GM23338 (cell line): ENCODE measurements around the gene ABHD10. TPM values are rescaled to one million over a fixed set of nuclear protein-coding genes. Genes with fewer than 3 reads are reported as not detected.

Experiments
- ATAC-seq: fragments of 200-7000 bp; cut with Tn5 transposase; 3 replicates; pipeline ENCODE4 v1.9.1; 2020
- DNase-seq: peaks from one replicate; pipeline ENCODE4 v3.0.0-alpha.2; 2015; ENCODE audit warnings: low spot score
- H2AFZ ChIP-seq: fragments of 200-600 bp; sonication (generic); 2 replicates; pipeline ENCODE4 v1.8.0; 2016; ENCODE audit warnings: antibody characterized with exemption, mild to moderate bottlenecking, moderate library complexity
- H3F3A ChIP-seq: fragments of 200-600 bp; sonication (generic); replicated peaks from 2 replicates; pipeline ENCODE4 v1.8.0; 2017; ENCODE audit warnings: antibody characterized with exemption, mixed run types, low read depth
- H3K27ac ChIP-seq: fragments of 200-600 bp; sonication (generic); 2 replicates; pipeline ENCODE4 v1.6.1; 2016; ENCODE audit warnings: low read depth
- H3K27me3 ChIP-seq: fragments of 200-600 bp; sonication (generic); 2 replicates; pipeline ENCODE4 v1.8.0; 2016; ENCODE audit warnings: mild to moderate bottlenecking, mixed run types, moderate library complexity; ENCODE audit not compliant: insufficient read depth
- H3K36me3 ChIP-seq: fragments of 200-600 bp; sonication (generic); 2 replicates; pipeline ENCODE4 v1.8.0; 2016; ENCODE audit warnings: mild to moderate bottlenecking; ENCODE audit not compliant: insufficient read depth
- H3K4me1 ChIP-seq: fragments of 200-600 bp; sonication (generic); 2 replicates; pipeline ENCODE4 v1.8.0; 2016; ENCODE audit warnings: mild to moderate bottlenecking, moderate library complexity; ENCODE audit not compliant: insufficient read depth
- H3K4me2 ChIP-seq: fragments of 200-600 bp; sonication (generic); 2 replicates; pipeline ENCODE4 v1.7.1; 2017; ENCODE audit warnings: mixed run types
- H3K4me3 ChIP-seq: fragments of 200-600 bp; sonication (generic); 2 replicates; pipeline ENCODE4 v1.6.1; 2016; ENCODE audit warnings: mixed run types
- H3K79me2 ChIP-seq: fragments of 200-600 bp; sonication (generic); replicated peaks from 2 replicates; pipeline ENCODE4 v1.8.0; 2017; ENCODE audit warnings: mild to moderate bottlenecking; ENCODE audit not compliant: insufficient read depth
- H3K9me2 ChIP-seq: fragments of 200-600 bp; sonication (generic); 2 replicates; pipeline ENCODE4 v1.8.0; 2017; ENCODE audit not compliant: insufficient read depth
- H4K20me1 ChIP-seq: fragments of 200-600 bp; sonication (generic); replicated peaks from 2 replicates; pipeline ENCODE4 v1.8.0; 2017; ENCODE audit warnings: mild to moderate bottlenecking; ENCODE audit not compliant: insufficient read depth
- H3K27ac Mint-ChIP-seq: 2 replicates; pipeline ENCODE4 v1.8.0; 2020; ENCODE audit warnings: inconsistent platforms, mild to moderate bottlenecking, moderate library complexity, mixed read lengths
- H3K27me3 Mint-ChIP-seq: 3 replicates; pipeline ENCODE4 v1.8.0; 2022; ENCODE audit warnings: low read depth, mild to moderate bottlenecking, moderate library complexity, mixed read lengths, inconsistent platforms; ENCODE audit not compliant: insufficient read depth, poor library complexity
- H3K36me3 Mint-ChIP-seq: 3 replicates; pipeline ENCODE4 v1.8.0; 2021; ENCODE audit warnings: low read depth, mild to moderate bottlenecking, inconsistent platforms, moderate library complexity, mixed read lengths
- H3K4me1 Mint-ChIP-seq: 3 replicates; pipeline ENCODE4 v1.8.0; 2020; ENCODE audit warnings: mild to moderate bottlenecking, inconsistent platforms, mixed read lengths
- H3K4me3 Mint-ChIP-seq: 3 replicates; pipeline ENCODE4 v1.8.0; 2021; ENCODE audit warnings: moderate library complexity, mild to moderate bottlenecking, inconsistent platforms, mixed read lengths
- H3K9me3 Mint-ChIP-seq: 3 replicates; pipeline ENCODE4 v1.8.0; 2020; ENCODE audit warnings: moderate library complexity, mild to moderate bottlenecking, inconsistent platforms, mixed read lengths
- CREB1 ChIP-seq: fragments of 250-450 bp; sonication (Bioruptor Pico); IDR thresholded peaks from 2 replicates; pipeline ENCODE4 v1.5.0; 2020; ENCODE audit warnings: low read depth, mild to moderate bottlenecking, moderate library complexity
- EZH2 ChIP-seq: fragments of 200-600 bp; sonication (generic); IDR thresholded peaks from one replicate; pipeline ENCODE4 v1.8.0; 2017; ENCODE audit warnings: antibody characterized with exemption, mild to moderate bottlenecking, low read depth; ENCODE audit not compliant: unreplicated experiment
- JUNB ChIP-seq: IDR thresholded peaks from one replicate; pipeline ENCODE4 v1.6.1; 2016; ENCODE audit warnings: antibody characterized with exemption; ENCODE audit not compliant: unreplicated experiment
- NANOG ChIP-seq: IDR thresholded peaks from 2 replicates; pipeline ENCODE4 v1.6.1; 2016; ENCODE audit warnings: antibody characterized with exemption, borderline replicate concordance
- POLR2AphosphoS5 ChIP-seq: IDR thresholded peaks from 2 replicates; pipeline ENCODE4 v1.6.1; 2016; ENCODE audit warnings: antibody characterized with exemption, low read depth
- STAT1 ChIP-seq: IDR thresholded peaks from one replicate; pipeline ENCODE4 v1.6.1; 2016; ENCODE audit warnings: antibody characterized with exemption; ENCODE audit not compliant: unreplicated experiment
- ZNF114 ChIP-seq: fragments of 250-450 bp; sonication (Bioruptor Pico); IDR thresholded peaks from 2 replicates; pipeline ENCODE4 v1.5.0; 2020; ENCODE audit warnings: mild to moderate bottlenecking, moderate library complexity
- ZNF331 ChIP-seq: fragments of 250-450 bp; sonication (Bioruptor Pico); IDR thresholded peaks from 2 replicates; pipeline ENCODE4 v1.5.0; 2020; ENCODE audit warnings: low read depth, mild to moderate bottlenecking, moderate library complexity
- polyA plus RNA-seq: library from polyadenylated mRNA; unstranded; fragments of >200 nt; fragmentation: Nextera tagmentation; extraction: Ambion mirVana; gene quantifications from 2 replicates; pipeline ENCODE4 v1.2.1, GENCODE V29; 2016
- total RNA-seq: library from RNA; depleted of rRNA; stranded (reverse); fragments of >200 nt; shearing (Covaris generic); gene quantifications from 2 replicates; pipeline ENCODE4 v1.2.3, GENCODE V29; 2014
- TF ChIP-seq, protein P1 (sequence below): IDR thresholded peaks from 2 replicates; pipeline ENCODE4 v1.6.1; 2016; ENCODE audit warnings: antibody characterized with exemption
- TF ChIP-seq, protein P2 (sequence below), 2 experiments: fragments of 200-600 bp in 1 of 2; sonication (generic) in 1 of 2; conservative IDR thresholded peaks; 2 replicates each; pipeline versions ENCODE4 v1.5.1 to v1.6.1; 2016 to 2017; ENCODE audit warnings: antibody characterized with exemption in 2 of 2, low read depth in 2 of 2, mild to moderate bottlenecking in 2 of 2, moderate library complexity in 1 of 2
- TF ChIP-seq, protein P3 (sequence below): IDR thresholded peaks from one replicate; pipeline ENCODE4 v1.6.1; 2018; ENCODE audit warnings: antibody characterized with exemption; ENCODE audit not compliant: unreplicated experiment

The ABHD10 gene
- total and polyA plus RNA-seq, 2 experiments from 2014 or later, result 16.9 to 28.0 TPM

DNA sequence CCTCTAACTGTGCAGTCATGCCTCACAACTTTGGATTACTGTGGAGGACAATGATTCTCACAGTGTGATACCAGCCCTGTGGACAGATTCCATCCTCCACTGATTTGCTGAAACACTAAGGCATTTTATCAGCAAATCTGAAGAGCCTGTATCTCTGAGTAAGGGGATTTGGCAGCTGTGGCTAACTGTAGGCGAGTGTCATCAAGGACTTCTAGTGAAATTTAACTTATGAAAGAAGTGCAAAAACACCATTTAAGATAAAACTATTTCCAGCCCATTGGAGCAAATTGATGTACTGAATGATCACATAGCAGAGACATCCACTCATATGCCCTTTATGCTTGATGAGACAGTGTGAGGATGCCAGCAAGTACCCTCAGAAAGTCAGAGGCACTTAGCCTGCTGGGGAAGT is 41.9 kb downstream of the ABHD10 start (continued):
- TF ChIP-seq CREB1 (CRISPR knock-in tag) (no peak), POLR2AphosphoS5 (no peak), STAT1 (no peak), JUNB (no peak), ZNF331 (CRISPR knock-in tag) (no peak)
- TF ChIP-seq, protein P1, sequence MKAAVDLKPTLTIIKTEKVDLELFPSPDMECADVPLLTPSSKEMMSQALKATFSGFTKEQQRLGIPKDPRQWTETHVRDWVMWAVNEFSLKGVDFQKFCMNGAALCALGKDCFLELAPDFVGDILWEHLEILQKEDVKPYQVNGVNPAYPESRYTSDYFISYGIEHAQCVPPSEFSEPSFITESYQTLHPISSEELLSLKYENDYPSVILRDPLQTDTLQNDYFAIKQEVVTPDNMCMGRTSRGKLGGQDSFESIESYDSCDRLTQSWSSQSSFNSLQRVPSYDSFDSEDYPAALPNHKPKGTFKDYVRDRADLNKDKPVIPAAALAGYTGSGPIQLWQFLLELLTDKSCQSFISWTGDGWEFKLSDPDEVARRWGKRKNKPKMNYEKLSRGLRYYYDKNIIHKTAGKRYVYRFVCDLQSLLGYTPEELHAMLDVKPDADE, result no peak
- TF ChIP-seq, protein P2, sequence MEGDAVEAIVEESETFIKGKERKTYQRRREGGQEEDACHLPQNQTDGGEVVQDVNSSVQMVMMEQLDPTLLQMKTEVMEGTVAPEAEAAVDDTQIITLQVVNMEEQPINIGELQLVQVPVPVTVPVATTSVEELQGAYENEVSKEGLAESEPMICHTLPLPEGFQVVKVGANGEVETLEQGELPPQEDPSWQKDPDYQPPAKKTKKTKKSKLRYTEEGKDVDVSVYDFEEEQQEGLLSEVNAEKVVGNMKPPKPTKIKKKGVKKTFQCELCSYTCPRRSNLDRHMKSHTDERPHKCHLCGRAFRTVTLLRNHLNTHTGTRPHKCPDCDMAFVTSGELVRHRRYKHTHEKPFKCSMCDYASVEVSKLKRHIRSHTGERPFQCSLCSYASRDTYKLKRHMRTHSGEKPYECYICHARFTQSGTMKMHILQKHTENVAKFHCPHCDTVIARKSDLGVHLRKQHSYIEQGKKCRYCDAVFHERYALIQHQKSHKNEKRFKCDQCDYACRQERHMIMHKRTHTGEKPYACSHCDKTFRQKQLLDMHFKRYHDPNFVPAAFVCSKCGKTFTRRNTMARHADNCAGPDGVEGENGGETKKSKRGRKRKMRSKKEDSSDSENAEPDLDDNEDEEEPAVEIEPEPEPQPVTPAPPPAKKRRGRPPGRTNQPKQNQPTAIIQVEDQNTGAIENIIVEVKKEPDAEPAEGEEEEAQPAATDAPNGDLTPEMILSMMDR (conservative IDR thresholded peaks at IDR 0.05; ENCODE audit: low read depth in 2 of 2), result no peak

DNA sequence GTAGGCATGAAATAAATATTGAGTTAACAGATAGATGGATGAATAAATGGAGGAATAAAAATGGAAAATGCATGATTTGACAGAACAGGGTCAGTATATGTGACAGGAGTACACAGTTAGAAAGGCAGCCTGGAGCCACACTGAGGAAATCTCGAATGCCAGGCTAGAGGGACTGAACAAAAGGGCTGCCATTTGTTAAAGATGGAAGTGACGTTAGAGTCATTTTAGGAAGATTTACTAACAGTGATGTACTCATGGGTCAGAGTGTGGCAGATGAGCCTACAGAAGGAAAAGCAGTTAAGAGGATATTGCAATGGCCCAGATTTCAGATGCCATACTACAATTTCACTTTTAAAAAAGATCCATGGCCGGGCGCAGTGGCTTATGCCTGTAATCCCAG is 48.3 kb downstream of the ABHD10 start:
- Mint-ChIP-seq H3K9me3 (peaks cover 1% of the 10 kb centered on the region; the same call in 2 of the 3 replicates), H3K27ac (no peak overlapping the region), H3K4me1 (no peaks in the 10 kb centered on the region; the same call in 2 of the 3 replicates), H3K36me3 (peaks cover under 1% of the 10 kb centered on the region; the same call in 1 of the 3 replicates), H3K4me3 (no peak overlapping the region), H3K27me3 (no peaks in the 10 kb centered on the region)
- no peaks in the 10 kb centered on the region for H3K9me2 ChIP-seq
- H3K79me2 ChIP-seq, result no peaks in the 10 kb centered on the region
- H3K27me3 ChIP-seq, result no peaks in the 10 kb centered on the region
- no peak overlapping the region for H3K27ac ChIP-seq
- H3K4me3 ChIP-seq, result no peak overlapping the region
- no peaks in the 10 kb centered on the region for H4K20me1 ChIP-seq
- no peaks in the 10 kb centered on the region for H3K36me3 ChIP-seq
- DNase-seq (no peak), ATAC-seq (no peak)
- no peaks in the 10 kb centered on the region for H3F3A ChIP-seq
- no peak overlapping the region for H2AFZ ChIP-seq
- H3K4me1 ChIP-seq, result no peaks in the 10 kb centered on the region
- H3K4me2 ChIP-seq, result no peak overlapping the region
- TF ChIP-seq JUNB (no peak), ZNF331 (CRISPR knock-in tag) (no peak), ZNF114 (CRISPR knock-in tag) (no peak), NANOG (no peak)
- TF ChIP-seq, protein P1, result no peak

DNA sequence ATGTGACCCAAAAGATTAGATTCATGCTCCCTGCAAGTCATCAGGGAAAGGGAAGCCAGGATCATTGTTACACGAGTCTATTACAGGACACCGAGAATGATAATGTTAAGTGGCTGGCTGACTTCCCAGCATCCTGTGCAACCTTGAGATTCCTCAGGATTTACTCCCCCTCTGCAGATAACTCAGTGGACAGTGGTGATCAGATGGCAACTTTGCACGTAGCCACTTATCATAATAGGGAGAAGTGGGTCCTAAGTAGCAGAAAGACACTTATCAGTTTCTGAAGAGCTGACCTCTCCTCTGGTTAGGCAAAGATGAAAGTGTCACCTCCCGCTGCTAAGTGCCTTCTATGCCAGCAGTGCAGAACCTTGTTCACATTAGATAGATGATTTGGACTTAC is 49.0 kb downstream of the ABHD10 start:
- Histone ChIP-seq H3F3A (no peaks in the 10 kb centered on the region), H3K36me3 (no peaks in the 10 kb centered on the region), H3K4me2 (no peak overlapping the region), H4K20me1 (no peaks in the 10 kb centered on the region), H3K27ac (no peak overlapping the region), H3K4me1 (no peaks in the 10 kb centered on the region), H3K79me2 (no peaks in the 10 kb centered on the region), H2AFZ (peak overlapping the region; percentile 47; the same call in 1 of the 2 replicates), H3K9me2 (no peaks in the 10 kb centered on the region), H3K4me3 (no peak overlapping the region), H3K27me3 (no peaks in the 10 kb centered on the region)
- Mint-ChIP-seq H3K27ac (no peak overlapping the region), H3K27me3 (no peaks in the 10 kb centered on the region), H3K9me3 (peaks cover 7% of the 10 kb centered on the region; the same call in 2 of the 3 replicates), H3K36me3 (peaks cover 4% of the 10 kb centered on the region), H3K4me3 (no peak overlapping the region), H3K4me1 (no peaks in the 10 kb centered on the region; the same call in 2 of the 3 replicates)
- ATAC-seq (no peak), DNase-seq (no peak)
- TF ChIP-seq ZNF331 (CRISPR knock-in tag) (no peak), NANOG (no peak), CREB1 (CRISPR knock-in tag) (no peak), EZH2 (no peak), POLR2AphosphoS5 (no peak), JUNB (no peak), ZNF114 (CRISPR knock-in tag) (no peak), STAT1 (no peak)
- TF ChIP-seq, protein P3, sequence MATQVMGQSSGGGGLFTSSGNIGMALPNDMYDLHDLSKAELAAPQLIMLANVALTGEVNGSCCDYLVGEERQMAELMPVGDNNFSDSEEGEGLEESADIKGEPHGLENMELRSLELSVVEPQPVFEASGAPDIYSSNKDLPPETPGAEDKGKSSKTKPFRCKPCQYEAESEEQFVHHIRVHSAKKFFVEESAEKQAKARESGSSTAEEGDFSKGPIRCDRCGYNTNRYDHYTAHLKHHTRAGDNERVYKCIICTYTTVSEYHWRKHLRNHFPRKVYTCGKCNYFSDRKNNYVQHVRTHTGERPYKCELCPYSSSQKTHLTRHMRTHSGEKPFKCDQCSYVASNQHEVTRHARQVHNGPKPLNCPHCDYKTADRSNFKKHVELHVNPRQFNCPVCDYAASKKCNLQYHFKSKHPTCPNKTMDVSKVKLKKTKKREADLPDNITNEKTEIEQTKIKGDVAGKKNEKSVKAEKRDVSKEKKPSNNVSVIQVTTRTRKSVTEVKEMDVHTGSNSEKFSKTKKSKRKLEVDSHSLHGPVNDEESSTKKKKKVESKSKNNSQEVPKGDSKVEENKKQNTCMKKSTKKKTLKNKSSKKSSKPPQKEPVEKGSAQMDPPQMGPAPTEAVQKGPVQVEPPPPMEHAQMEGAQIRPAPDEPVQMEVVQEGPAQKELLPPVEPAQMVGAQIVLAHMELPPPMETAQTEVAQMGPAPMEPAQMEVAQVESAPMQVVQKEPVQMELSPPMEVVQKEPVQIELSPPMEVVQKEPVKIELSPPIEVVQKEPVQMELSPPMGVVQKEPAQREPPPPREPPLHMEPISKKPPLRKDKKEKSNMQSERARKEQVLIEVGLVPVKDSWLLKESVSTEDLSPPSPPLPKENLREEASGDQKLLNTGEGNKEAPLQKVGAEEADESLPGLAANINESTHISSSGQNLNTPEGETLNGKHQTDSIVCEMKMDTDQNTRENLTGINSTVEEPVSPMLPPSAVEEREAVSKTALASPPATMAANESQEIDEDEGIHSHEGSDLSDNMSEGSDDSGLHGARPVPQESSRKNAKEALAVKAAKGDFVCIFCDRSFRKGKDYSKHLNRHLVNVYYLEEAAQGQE, result no peak
- TF ChIP-seq, protein P1, result no peak
